Daoy (cell line): Measurements from ENCODE around the gene LPCAT2. TPM values are rescaled to one million over a fixed set of nuclear protein-coding genes. Genes with fewer than 3 reads are reported as not detected.

Source experiments
- DNase-seq: peaks from one replicate; pipeline ENCODE4 v3.0.0-alpha.2; 2015; ENCODE audit warnings: low read depth
- total RNA-seq: library from RNA; depleted of rRNA; stranded (reverse); fragments of >200 nt; shearing (Covaris generic); gene quantifications from 2 replicates; pipeline ENCODE4 v1.2.3, GENCODE V29; 2014

The LPCAT2 gene
- total RNA-seq, 1 experiment from 2014 or later: 0.69 TPM

- peak; percentile 47 for DNase-seq
These were observed 43.7 kb downstream of the LPCAT2 start for GRCh38 chr16:55552621-55553020.

- DNase-seq: no peak
These were observed 46.6 kb downstream of the LPCAT2 start for GRCh38 chr16:55555436-55555835.

GRCh38 chr16:55557186-55557585 is 48.3 kb downstream of the LPCAT2 start:
- DNase-seq: no peak

DNA sequence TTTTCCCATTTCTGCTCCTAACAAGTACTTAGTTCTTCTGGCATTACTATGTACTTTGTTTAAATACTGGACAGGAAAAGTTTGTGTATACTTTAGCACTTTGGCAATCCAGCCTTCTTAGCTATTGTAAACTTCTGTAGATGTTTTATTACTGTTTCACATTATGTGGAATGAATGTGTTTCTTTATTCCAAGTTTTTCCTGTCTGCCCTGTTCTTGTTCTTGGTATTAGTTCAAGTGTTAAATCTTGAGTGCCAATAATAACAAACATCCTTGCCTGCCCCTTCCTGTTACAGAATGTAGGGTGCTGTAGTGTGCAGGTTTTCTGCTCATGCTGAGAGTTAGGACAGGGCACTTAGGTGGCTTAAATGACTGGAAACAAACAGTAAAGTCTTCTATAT is 50.4 kb downstream of the LPCAT2 start:
- no peak for DNase-seq

DNA sequence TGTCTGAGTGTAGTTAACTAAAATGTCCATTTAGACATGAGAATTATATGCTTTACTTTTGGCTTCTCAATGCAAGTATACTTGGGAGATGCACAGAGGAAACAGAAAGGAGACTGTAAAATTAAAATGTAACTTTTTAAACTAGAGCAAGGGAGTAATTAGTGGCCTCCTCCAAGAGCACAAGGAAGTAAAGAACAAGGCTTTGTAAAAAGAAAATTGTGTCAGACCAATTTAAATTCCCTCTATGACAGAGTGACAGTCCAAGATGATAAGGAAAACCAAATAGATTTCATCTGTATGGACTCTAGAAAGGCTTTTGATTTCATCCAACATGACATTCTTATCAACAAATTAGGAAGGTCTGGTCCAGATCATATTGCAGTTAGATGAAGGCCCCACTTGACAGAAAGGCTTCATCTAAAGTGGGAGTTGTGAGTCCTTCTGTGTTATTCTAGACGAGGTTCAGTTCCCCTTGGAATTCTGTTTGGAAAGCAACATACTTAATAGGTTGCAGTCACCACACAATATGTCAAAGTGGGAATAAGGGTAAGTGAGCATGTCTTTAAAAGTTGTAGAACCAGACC is 51.2 kb downstream of the LPCAT2 start:
- DNase-seq: no peak

DNA sequence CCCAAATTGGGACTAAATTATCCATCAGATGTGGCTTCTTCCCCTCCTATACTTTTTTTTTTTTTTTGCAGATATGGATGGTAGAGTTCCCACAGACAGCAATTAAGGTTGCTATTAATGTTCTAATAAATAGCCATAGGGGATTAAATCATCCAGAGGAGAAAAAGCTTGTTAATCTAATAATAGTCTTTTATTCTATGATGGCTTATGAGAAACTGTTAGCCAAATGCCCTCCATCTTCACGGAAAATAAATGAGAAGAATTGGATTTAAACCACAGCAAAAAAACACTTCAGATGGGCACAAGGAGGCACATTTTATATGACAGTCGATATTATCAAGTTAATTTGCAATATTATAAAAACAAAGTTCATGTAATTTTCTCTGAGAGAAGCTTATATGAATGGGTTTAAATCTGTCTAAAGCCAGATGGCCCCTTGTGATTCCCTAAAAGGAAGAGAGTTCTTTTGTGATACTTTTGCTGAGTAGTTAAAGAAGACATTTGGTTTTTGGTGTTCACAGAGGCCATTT is 52.5 kb downstream of the LPCAT2 start:
- no peak for DNase-seq

- no peak for DNase-seq
These were observed 54.1 kb downstream of the LPCAT2 start for GRCh38 chr16:55562936-55563335.

GRCh38 chr16:55563797-55564196 is 54.9 kb downstream of the LPCAT2 start:
- no peak for DNase-seq

- DNase-seq: no peak
These were observed 56.2 kb downstream of the LPCAT2 start for GRCh38 chr16:55565086-55565485.

DNA sequence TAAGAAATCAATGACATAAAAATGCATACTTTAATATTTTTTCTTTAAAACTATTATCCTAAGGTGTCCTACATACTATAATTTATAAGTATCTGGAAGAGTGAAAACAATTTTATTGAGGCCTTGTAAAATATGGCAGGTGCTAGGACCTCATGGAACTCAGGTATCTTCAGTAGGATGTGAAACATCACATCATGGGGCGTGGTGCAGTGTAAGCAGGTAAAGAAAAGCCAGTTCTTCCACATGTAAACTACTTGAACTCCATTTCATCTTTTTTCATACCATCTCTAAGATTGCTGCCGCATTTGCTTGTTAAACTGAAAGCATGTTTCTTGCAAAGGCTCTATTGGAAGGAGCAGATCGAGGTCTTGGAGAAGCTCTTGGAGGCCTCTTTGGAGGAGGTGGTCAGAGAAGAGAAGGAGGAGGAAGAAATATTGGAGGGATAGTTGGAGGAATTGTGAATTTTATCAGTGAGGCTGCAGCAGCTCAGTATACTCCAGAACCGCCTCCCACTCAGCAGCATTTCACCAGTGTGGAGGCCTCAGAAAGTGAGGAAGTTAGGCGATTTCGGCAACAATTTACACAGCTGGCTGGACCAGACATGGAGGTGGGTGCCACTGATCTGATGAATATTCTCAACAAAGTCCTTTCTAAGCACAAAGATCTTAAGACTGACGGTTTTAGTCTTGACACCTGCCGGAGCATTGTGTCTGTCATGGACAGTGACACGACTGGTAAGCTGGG is 57.7 kb downstream of the LPCAT2 start, which contains the start of gene CAPNS2:
CAPNS2 (plus strand) TSS at position 253 of the 744 bp plus-strand sequence; CDS start at position 326, 73 bp downstream.
- DNase-seq: no peak

DNA sequence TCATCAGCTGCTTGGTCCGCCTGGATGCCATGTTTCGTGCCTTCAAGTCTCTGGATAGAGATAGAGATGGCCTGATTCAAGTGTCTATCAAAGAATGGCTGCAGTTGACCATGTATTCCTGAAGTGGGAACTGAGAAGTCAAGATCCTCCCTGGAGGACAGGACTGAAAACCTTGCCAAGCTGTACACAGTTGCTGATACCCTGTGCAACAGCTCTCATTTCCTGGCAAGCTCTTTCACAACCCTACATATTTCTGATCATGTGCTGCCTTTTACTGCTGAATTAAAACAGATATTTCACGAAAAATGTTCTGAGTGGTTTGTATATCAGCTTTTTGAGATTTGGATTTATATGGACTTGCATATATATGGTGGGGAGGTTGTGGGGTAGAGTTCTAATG is 58.5 kb downstream of the LPCAT2 start:
- no peak for DNase-seq

- DNase-seq: no peak
These were observed 59.3 kb downstream of the LPCAT2 start for GRCh38 chr16:55568207-55568606.

DNA sequence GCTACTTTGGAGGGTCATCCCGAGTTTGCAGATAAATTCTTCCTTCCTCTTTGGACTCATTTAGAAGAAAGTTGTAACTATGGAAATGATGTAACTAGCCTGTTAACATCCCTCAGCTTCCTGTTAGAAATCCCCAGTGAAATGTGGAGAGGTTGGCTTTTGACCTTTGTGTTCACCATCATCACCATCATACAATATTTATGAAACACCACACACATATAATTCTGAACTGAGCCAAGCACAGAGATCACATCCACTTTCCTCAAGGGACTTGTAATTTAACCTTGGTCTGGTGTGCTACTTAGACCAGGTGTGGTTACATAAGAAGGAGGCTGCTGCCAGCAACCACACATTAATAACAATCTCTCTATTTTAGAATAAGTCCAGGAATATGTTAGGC is 60.2 kb downstream of the LPCAT2 start:
- no peak for DNase-seq

DNA sequence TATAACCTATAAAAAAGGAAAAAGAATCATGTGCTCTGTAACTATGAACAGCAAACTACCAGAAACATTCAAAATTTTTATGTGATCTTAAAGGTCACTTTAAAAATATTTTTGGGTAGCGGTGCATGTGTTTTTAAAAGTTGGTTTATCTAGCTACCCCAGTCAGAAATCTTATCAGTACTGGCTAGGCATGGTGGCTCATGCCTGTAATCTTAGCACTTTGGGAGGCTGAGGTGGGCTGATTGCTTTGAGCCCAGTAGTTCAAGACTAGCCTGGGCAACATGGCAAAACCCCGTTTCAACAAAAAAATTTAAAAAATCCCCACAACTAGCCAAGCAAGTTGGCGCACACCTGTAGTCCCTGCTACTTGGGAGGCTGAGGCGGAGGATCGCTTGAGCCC is 61.3 kb downstream of the LPCAT2 start:
- no peak for DNase-seq

DNA sequence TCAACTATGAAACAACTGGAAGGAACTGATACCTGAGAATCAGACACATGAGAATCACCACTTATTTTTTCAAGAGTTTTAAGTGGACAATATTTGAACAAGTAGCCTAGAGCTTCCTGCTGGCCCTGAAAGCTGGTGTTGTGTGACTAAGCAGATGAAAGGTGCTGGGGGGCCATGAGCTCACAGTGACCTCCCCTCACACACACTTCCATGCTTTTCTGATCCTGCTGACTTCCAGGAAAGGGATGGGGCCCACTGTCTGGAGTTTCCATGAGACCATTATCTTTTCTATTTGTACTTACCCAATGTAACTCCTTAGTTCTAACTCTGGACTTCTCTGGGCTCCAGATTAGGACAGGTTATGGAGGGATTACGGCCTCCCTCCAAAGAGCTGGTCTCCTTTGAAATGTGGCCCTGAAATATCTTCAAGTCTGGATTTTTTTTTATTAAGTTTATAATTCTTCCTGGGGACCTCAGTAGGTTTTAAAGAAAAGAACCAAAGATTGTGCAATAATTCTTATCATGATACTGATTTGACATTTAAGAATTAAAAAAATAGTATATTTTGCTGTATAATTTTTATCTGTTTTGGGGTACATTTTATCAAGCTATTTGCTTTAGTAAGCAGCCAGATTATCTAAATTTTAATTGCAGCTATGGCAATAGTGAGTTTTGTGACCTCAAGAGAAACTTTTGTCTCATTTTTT is 62.5 kb downstream of the LPCAT2 start:
- DNase-seq: no peak

GRCh38 chr16:55572439-55572838 is 63.6 kb downstream of the LPCAT2 start:
- no peak for DNase-seq

GRCh38 chr16:55574811-55575210 is 65.9 kb downstream of the LPCAT2 start:
- no peak for DNase-seq

DNA sequence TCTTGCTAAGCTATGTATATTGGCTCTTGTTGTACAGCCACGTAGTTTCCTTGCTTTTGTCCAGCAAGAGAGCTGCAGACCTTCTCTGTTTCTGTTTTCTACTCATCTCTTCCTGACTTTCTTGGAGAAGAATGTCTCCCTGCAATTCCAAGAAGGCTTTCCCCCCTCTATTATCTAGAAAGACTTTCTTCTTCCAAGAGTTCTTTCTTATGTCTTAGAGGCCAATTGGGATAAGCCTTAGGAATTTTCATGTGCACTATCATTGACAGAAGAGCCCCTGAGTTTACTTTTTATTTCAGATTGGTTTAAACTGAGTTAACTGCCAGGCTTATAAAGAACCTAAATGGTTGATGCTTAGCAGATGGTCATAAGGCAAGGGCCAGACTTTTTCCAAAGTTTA is 66.6 kb downstream of the LPCAT2 start:
- no peak for DNase-seq

DNA sequence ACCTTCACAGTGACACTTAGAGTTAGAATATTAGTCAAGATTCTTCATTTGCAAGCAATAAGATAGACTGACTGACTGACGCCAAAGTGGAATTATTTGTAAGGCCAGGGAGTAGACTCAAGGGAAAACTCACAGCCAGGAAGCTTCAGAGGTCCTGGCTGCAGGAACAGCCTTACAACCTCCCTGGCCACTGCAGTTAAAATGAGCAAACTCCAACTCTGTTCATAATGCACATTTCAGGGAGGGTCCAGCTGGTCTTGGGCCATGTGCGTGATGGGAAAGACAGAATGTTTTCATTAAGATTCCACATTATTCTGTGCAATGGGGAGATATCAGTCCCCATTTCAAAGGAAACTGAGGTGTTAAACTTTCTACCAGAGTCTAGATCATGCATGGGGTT is 67.5 kb downstream of the LPCAT2 start:
- no peak for DNase-seq

GRCh38 chr16:55577887-55578286 is 69.0 kb downstream of the LPCAT2 start:
- DNase-seq: no peak

DNA sequence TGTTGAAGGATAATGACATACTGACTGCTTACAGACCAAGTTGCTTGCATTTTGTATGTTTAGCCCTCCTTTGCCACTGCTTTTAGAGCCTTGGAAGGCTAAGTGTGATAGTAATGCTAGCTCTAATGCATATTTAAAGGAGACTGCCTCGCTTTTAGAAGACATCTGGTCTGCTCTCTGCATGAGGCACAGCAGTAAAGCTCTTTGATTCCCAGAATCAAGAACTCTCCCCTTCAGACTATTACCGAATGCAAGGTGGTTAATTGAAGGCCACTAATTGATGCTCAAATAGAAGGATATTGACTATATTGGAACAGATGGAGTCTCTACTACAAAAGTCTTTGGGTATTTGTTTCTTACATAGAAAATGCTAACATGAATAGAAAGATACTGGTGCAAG is 76.8 kb downstream of the LPCAT2 start:
- DNase-seq: no peak

GRCh38 chr16:55588799-55589198 is 79.9 kb downstream of the LPCAT2 start:
- no peak for DNase-seq

DNA sequence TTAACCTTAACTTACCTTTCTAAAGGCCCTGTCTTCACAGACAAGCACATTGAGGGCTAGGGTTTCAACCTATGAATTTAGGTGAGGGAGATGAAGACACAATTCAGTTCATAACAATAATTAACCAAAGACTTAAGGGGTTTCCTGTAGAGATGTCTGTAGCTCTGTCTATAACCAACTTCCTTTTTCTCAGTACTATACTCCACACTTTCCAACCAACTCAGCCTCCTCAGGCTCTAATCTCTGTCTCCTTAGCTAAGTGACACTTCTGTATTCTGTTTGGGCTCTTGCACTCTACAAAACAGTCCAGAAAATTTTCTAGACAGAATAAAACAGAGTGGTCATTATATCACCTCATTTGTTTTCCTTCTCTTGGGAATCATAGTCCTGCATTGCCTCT is 83.4 kb downstream of the LPCAT2 start:
- DNase-seq: no peak
